ENCODE data around the gene TMC7.
"Not testable (repeated sequence)": the region's sequence is repeated elsewhere in the genome, so short reads cannot be mapped to it uniquely, and the experiment has no call there.

Gene TMC7

GRCh38 chr16:18983565-18984434, at the start of gene TMC7:
Gene TMC7 (plus strand): TSS chr16:18983934. CDS start chr16:18984064, 130 bp downstream.
- DNase-seq (ENCODE audit: low read depth): peak; percentile 55

- DNase-seq (ENCODE audit: low read depth): no peak
Measured at GRCh38 chr16:18936727-18937340, 46.9 kb upstream of the TMC7 start.

GRCh38 chr16:18937390-18937789, 46.3 kb upstream of the TMC7 start:
- DNase-seq (ENCODE audit: low read depth): no peak

GRCh38 chr16:18938986-18939385, 44.7 kb upstream of the TMC7 start:
- DNase-seq (ENCODE audit: low read depth): no peak

GRCh38 chr16:18941471-18941870, 42.3 kb upstream of the TMC7 start:
- DNase-seq (ENCODE audit: low read depth): no peak

GRCh38 chr16:18942061-18942460, 41.7 kb upstream of the TMC7 start:
- no peak for DNase-seq (ENCODE audit: low read depth)

GRCh38 chr16:18943414-18943813, 40.3 kb upstream of the TMC7 start:
- no peak for DNase-seq (ENCODE audit: low read depth)

- DNase-seq (ENCODE audit: low read depth): no peak
Measured at GRCh38 chr16:18945233-18945632, 38.5 kb upstream of the TMC7 start.

GRCh38 chr16:18948372-18949020, 35.2 kb upstream of the TMC7 start:
- no peak for DNase-seq (ENCODE audit: low read depth)

- DNase-seq (ENCODE audit: low read depth): peak; percentile 8
Measured at GRCh38 chr16:18950469-18951185, 33.1 kb upstream of the TMC7 start.

- DNase-seq (ENCODE audit: low read depth): no peak
Measured at GRCh38 chr16:18953547-18953946, 30.2 kb upstream of the TMC7 start.

GRCh38 chr16:18955874-18956580, 27.7 kb upstream of the TMC7 start:
- not testable (repeated sequence) for DNase-seq (ENCODE audit: low read depth)

- DNase-seq (ENCODE audit: low read depth): not testable (repeated sequence)
Measured at GRCh38 chr16:18956658-18957241, 27.0 kb upstream of the TMC7 start.

GRCh38 chr16:18958621-18959029, 25.1 kb upstream of the TMC7 start:
- DNase-seq (ENCODE audit: low read depth): no peak

GRCh38 chr16:18959031-18959505, 24.7 kb upstream of the TMC7 start:
- no peak for DNase-seq (ENCODE audit: low read depth)

GRCh38 chr16:18965555-18965954, 18.2 kb upstream of the TMC7 start:
- no peak for DNase-seq (ENCODE audit: low read depth)

- DNase-seq (ENCODE audit: low read depth): no peak
Measured at GRCh38 chr16:18966791-18967190, 16.9 kb upstream of the TMC7 start.

- peak; percentile 40 for DNase-seq (ENCODE audit: low read depth)
Measured at GRCh38 chr16:18969050-18969854, 14.5 kb upstream of the TMC7 start.

GRCh38 chr16:18969855-18970240, 13.9 kb upstream of the TMC7 start:
- no peak for DNase-seq (ENCODE audit: low read depth)

GRCh38 chr16:18975109-18975508, 8.6 kb upstream of the TMC7 start:
- DNase-seq (ENCODE audit: low read depth): no peak
